Measurements from ENCODE around the gene HIGD1A. TPM values are rescaled to one million over a fixed set of nuclear protein-coding genes. Genes with fewer than 3 reads are reported as not detected.
A peak's percentile ranks its signal among the peaks of the same experiment; 100 is the strongest.

Gene HIGD1A
- total RNA-seq: 100 to 1,000 TPM; 163 to 169 TPM

DNA sequence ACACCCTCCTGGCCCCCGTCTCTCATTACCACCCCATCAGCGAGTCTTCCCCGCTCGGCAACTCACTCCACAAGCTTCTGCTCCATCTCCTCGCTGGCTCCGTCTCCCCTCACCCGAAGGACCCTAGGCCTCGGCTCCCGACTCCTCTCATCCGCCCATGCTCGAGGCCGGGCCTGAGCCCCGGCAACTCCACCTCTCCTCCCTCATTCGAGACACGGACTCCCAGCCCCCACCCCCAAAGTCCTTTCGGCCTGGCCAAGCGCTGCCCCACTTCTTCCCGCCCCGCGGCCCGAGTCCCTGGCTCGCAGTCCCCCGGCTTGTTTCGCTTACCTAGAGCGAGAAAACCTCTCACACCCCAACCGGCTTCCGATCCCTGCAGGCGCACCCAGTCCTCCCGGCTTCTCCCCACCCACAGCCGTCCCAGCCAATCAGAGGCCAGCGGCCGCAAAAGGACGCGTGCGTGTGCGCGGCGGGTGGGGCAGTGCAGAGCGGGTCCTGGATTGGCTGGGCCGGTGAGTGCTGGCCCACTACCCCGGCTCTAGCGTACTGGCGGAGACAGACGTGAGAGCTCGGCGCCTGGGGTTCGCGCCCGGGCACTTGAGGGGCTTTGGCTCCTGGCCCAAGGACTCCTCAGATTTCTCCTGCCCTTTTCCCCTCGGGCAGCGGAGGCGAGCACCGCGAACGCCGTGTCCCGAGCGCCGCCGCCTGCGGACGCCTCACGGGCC, at the start of gene HIGD1A:
TSS of gene HIGD1A (minus strand) at position 385 of the 725 bp plus-strand sequence. CDS start 10,237 bp downstream, outside the sequence.
- ATAC-seq (ENCODE audit: insufficient number of reproducible peaks, low FRiP score, low read depth) (peak; percentile 98), DNase-seq (ENCODE audit: low spot score) (peak; percentile 85)
- Histone ChIP-seq H3K27me3 (replicated peaks; ENCODE audit: insufficient read depth) (no peaks in the 10 kb centered on the region), H3K36me3 (no peaks in the 10 kb centered on the region), H3K4me1 (ENCODE audit: control insufficient read depth in 1 of 2, low read depth in 2 of 2) (peaks cover 15 to 29% of the 10 kb centered on the region in 2 donors), H3K27ac (peak within 1 kb of the TSS; percentile 84 to 89), H3K9me3 (no peaks in the 10 kb centered on the region), H3K4me3 (peak within 1 kb of the TSS; percentile 89)
- TF ChIP-seq, protein P1, sequence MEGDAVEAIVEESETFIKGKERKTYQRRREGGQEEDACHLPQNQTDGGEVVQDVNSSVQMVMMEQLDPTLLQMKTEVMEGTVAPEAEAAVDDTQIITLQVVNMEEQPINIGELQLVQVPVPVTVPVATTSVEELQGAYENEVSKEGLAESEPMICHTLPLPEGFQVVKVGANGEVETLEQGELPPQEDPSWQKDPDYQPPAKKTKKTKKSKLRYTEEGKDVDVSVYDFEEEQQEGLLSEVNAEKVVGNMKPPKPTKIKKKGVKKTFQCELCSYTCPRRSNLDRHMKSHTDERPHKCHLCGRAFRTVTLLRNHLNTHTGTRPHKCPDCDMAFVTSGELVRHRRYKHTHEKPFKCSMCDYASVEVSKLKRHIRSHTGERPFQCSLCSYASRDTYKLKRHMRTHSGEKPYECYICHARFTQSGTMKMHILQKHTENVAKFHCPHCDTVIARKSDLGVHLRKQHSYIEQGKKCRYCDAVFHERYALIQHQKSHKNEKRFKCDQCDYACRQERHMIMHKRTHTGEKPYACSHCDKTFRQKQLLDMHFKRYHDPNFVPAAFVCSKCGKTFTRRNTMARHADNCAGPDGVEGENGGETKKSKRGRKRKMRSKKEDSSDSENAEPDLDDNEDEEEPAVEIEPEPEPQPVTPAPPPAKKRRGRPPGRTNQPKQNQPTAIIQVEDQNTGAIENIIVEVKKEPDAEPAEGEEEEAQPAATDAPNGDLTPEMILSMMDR (IDR thresholded peaks at IDR 0.05): no peak

DNA sequence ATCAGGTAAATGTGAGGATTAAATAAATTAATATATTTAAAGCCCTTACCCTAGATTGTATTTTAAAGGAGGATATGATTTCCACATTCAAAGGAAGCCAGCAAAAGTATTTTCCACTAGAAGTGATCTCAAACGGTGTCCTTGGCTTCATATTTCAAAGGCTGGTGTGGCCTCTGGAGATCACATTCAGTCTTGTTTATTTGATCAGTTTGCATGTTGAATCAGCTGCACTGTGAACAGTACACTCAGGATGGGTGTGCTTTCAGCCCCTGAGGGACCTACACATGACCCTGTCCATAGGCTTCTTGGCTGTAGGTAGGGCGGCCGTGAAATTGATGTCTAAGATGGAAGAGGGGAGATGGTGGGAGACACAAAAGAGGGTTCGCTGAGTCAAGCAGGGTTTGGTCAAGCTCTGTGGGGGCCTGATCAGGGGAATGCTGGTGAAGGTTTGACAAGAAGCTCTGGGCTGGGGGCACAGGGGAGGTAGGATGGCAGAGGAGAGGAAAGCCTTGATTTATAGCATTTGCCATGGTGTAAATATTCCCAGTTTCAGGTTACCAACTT, 49.5 kb upstream of the HIGD1A start:
- no peak for ATAC-seq (ENCODE audit: insufficient number of reproducible peaks, low FRiP score, low read depth)
- TF ChIP-seq, protein P1 (IDR thresholded peaks at IDR 0.05): no peak
- no peaks in the 10 kb centered on the region for H3K36me3 ChIP-seq
- H3K9me3 ChIP-seq: no peaks in the 10 kb centered on the region
- H3K4me3 ChIP-seq: no peak overlapping the region
- H3K27me3 ChIP-seq (replicated peaks; ENCODE audit: insufficient read depth): no peaks in the 10 kb centered on the region
- H3K4me1 ChIP-seq (ENCODE audit: control insufficient read depth in 1 of 2, low read depth in 2 of 2): peaks cover 18 to 25% of the 10 kb centered on the region in 2 donors
- H3K27ac ChIP-seq: no peak overlapping the region
- no peak for DNase-seq (ENCODE audit: low spot score)

DNA sequence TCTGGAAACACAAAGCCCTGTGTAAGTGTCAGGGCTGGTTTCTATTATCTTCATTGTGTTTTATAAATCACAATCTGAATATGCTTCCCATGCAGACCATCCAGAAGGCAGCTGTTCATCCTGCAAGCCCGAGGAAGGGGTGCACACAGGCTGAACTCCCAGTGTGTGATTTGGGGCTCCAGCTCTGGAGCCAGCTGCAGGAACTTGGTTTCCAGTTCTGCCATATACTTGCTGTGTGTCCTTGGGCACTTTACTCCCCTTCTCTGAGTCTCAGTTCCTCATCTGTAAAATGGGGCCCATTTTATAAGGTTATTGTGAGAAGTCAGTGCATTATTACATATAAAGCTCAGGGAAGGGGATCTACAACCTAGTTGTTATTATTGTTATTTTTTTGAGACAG, 48.8 kb upstream of the HIGD1A start:
- peaks cover 18 to 25% of the 10 kb centered on the region in 2 donors for H3K4me1 ChIP-seq (ENCODE audit: control insufficient read depth in 1 of 2, low read depth in 2 of 2)
- no peaks in the 10 kb centered on the region for H3K36me3 ChIP-seq
- DNase-seq (ENCODE audit: low spot score) (no peak), ATAC-seq (ENCODE audit: insufficient number of reproducible peaks, low FRiP score, low read depth) (no peak)
- TF ChIP-seq, protein P1 (IDR thresholded peaks at IDR 0.05): no peak
- no peaks in the 10 kb centered on the region for H3K27me3 ChIP-seq (replicated peaks; ENCODE audit: insufficient read depth)
- peak overlapping the region; percentile 63 to 73 for H3K27ac ChIP-seq
- no peaks in the 10 kb centered on the region for H3K9me3 ChIP-seq
- no peak overlapping the region for H3K4me3 ChIP-seq

DNA sequence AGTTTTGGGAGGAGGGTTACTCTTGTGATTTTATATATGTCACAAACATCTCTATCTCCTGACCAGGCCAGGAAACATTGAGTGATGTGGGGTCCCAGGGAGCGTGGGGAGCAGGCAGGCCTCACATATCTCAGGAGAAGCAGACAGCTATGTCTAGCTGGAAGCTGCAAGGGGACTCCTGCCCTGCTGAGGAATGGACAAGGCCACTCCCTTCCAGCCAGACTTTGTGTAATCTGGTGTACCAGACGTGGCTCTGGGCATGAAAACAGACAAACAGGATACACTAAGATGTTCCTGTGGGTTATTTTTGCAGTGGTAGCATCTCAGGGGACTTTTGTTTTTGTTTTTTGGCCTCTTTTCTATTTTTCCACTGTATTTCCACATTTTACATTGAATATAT, 48.2 kb upstream of the HIGD1A start:
- Histone ChIP-seq H3K27me3 (replicated peaks; ENCODE audit: insufficient read depth) (no peaks in the 10 kb centered on the region), H3K4me1 (ENCODE audit: control insufficient read depth in 1 of 2, low read depth in 2 of 2) (peaks cover 18 to 29% of the 10 kb centered on the region in 2 donors), H3K4me3 (peak overlapping the region; percentile 22), H3K27ac (peak overlapping the region; percentile 63 to 73), H3K9me3 (no peaks in the 10 kb centered on the region), H3K36me3 (no peaks in the 10 kb centered on the region)
- TF ChIP-seq, protein P1 (IDR thresholded peaks at IDR 0.05): no peak
- ATAC-seq (ENCODE audit: insufficient number of reproducible peaks, low FRiP score, low read depth) (no peak), DNase-seq (ENCODE audit: low spot score) (no peak)

DNA sequence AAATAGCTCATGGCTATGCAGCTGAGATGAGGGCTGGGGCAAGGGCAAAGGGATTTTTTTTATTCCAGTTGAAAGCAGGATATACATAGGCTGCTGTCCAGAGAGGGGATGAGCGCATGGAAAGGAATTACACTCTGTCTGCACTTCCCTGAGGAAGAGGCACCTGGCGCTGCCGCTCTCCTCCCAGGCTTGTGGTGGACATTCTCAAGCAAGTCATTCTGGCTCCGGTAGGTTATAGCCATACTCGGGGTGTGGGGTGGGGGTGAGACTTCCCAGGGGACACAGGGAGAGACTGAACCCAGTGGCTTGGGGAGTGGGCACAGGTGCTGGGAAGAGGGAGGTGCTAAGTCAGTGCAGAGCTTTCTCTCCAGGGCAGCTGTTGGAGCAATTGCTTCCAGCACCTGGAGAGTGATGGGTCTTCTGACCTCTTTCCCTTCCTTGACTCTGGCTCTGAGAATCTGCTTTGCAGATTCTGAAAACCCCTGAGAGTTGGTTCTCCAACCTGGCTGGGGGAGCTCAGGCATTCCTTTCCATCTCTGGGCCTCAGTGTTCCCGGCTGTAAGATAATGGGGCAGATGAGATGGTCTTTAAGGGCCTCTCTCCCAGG, 47.0 kb upstream of the HIGD1A start:
- Histone ChIP-seq H3K27ac (peak overlapping the region; percentile 63 to 73), H3K4me1 (ENCODE audit: control insufficient read depth in 1 of 2, low read depth in 2 of 2) (peaks cover 26 to 40% of the 10 kb centered on the region in 2 donors), H3K9me3 (no peaks in the 10 kb centered on the region), H3K36me3 (no peaks in the 10 kb centered on the region), H3K4me3 (no peak overlapping the region), H3K27me3 (replicated peaks; ENCODE audit: insufficient read depth) (no peaks in the 10 kb centered on the region)
- DNase-seq (ENCODE audit: low spot score) (no peak), ATAC-seq (ENCODE audit: insufficient number of reproducible peaks, low FRiP score, low read depth) (no peak)
- TF ChIP-seq, protein P1 (IDR thresholded peaks at IDR 0.05): no peak
